ENCODE results near the gene STRA6.

STRA6 gene

DNA sequence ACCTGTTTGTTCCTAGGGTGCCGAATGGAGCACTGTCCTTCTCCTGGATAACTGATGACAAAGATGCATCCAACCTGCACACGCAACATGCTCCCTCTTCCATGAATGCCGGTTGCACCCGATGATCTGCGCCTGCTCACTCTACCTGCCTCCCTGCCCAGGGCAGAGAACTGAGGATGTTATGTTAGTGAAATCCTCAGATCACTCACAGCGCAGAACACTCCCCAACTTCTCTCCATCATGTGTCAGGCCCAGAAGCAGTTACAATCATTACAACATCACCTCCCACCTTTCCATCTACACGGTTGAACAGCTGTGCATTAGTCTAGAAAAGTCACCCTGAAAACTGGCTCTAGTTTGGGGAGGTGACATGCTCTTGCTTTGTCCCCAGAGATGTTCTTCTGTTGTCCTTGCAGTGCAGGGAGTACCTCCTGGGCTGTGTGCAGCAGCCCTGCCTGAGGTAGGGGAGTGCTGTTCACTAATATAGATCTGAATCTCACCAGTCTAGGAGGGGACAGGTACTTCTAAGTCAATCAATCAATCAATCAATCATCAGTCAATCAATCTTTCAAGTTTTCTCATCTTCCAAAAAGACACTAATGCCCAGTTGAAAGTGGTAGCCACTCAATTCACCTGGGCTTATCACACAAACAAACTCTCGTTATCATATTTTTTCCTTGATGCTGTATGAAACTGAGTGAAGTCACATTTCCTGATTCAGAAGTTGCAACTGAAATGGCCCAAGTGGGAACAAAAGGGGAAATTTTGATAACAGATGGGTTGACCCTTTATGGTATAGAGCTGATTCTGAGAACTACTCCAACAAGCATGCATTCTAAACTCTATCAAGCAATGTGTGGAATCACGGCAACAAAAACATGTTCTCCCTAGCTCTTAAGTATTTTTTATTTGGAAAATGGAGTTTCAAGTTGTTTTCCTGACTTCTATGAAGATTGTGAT, 44.4 kb downstream of the STRA6 start:
- no peak for DNase-seq (ENCODE audit: low read depth, low spot score)
- ChIA-PET POLR2A (no interaction called here), CTCF (interaction anchor here (0.9 to 1.1 kb wide), 2 partner anchors 7 to 22 kb away, joined by 3 read pairs; no protein-coding TSS in a partner anchor)
- H3K4me3 ChIP-seq (ENCODE audit: low read depth, low read length), result no peak overlapping the region
- TF ChIP-seq, protein P1, sequence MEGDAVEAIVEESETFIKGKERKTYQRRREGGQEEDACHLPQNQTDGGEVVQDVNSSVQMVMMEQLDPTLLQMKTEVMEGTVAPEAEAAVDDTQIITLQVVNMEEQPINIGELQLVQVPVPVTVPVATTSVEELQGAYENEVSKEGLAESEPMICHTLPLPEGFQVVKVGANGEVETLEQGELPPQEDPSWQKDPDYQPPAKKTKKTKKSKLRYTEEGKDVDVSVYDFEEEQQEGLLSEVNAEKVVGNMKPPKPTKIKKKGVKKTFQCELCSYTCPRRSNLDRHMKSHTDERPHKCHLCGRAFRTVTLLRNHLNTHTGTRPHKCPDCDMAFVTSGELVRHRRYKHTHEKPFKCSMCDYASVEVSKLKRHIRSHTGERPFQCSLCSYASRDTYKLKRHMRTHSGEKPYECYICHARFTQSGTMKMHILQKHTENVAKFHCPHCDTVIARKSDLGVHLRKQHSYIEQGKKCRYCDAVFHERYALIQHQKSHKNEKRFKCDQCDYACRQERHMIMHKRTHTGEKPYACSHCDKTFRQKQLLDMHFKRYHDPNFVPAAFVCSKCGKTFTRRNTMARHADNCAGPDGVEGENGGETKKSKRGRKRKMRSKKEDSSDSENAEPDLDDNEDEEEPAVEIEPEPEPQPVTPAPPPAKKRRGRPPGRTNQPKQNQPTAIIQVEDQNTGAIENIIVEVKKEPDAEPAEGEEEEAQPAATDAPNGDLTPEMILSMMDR (IDR thresholded peaks at IDR 0.05; ENCODE audit: insufficient read depth, low read length, missing control alignments), result no peak

DNA sequence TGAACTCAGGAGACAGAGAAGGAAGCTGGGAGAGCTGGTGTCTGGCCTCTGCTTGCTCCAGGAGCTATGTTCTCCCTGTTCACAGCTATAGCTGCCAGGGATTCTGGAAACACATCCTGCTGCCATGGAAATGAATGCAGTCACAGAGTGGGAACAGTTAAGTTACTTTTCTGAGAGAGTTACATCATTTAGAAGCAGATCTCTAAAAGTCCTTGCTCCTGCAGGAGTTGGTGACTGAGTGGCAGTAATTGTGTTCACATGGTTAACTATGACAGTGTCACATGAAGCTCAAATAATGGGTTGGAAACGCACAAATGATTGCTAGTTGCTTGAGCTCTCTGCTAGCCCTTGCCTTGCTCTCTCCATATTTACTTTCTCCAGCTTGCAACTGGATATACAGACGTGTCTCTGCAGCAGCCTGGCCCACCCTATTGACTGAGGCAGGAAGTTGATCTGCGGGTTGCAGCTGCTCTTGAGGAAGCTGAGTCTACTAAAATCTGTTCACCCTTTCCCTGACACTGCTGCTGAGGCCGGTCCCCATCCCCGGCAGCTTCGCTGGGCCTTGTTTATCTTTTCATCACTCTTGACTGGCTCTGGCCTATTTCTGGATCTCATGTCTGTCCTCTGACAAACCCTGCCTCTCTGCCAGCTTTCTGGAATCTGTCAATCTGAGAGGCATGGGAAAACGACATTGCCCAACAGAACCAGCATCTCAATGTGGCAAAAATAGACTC, 45.7 kb downstream of the STRA6 start:
- DNase-seq (ENCODE audit: low read depth, low spot score), result no peak
- H3K4me3 ChIP-seq (ENCODE audit: low read depth, low read length), result no peak overlapping the region
- TF ChIP-seq, protein P1 (IDR thresholded peaks at IDR 0.05; ENCODE audit: insufficient read depth, low read length, missing control alignments), result no peak
- ChIA-PET POLR2A (interaction anchor here (0.8 kb wide), 1 partner anchor 21 kb away, joined by 3 read pairs; no protein-coding TSS in a partner anchor), CTCF (interaction anchor here (0.8 to 1.3 kb wide), 5 partner anchors 9 to 147 kb away, joined by 3 to 6 read pairs (median 3); no protein-coding TSS in a partner anchor)

DNA sequence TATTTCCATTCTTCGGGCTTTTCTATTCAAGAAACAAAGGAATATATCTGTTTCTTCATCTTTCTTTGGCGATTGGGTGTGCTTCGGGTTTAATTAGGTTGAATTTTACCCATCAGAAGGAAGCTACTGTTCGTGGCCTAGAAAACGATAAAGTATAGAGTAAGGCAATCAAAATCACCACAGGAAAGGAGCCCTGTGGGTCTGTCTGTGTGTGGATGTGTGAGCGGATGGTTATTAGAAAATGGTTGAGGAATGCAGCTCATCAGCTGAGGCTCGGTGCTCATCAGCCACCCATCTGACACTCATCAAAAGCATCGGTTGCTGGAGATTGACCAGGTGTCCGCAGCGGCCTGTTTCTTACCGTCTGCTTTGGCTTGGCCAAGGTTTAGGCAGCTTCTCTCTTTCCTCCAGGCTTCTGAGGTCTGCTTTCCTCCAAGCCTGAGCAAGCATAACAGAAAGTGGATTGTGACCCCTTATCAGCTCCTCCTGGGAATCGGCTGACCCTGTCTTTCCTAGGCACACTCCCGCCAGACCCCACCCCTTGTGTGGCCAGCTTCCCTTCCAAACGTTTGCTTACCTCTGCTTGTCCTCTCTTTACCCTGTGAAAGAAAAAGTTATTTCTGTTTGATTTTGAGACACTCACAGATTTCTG, 46.7 kb downstream of the STRA6 start:
- ChIA-PET POLR2A (no interaction called here), CTCF (interaction anchor here (0.8 to 1.5 kb wide), 4 partner anchors 21 to 165 kb away, joined by 3 to 6 read pairs (median 4); no protein-coding TSS in a partner anchor)
- TF ChIP-seq, protein P1 (IDR thresholded peaks at IDR 0.05; ENCODE audit: insufficient read depth, low read length, missing control alignments), result no peak
- no peak for DNase-seq (ENCODE audit: low read depth, low spot score)
- no peak overlapping the region for H3K4me3 ChIP-seq (ENCODE audit: low read depth, low read length)

DNA sequence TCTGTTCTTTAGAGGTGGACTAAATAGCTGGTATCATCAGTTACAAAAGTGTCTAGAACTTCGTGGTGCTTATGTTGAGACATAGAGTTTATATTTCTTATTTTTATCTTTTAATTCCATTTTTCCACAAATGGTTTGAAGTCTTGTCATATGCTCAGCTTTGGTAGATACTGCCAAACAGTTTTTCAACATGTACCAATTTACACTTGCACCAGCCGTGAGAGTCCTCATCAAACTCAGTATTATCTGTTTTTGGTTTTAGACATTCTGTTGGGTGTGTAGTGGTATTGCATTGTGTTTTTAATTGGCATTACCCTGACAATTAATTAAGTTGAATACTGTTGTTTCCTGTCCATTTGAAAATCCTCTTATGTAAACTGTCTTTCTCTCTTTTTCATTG, 55.5 kb downstream of the STRA6 start:
- TF ChIP-seq, protein P1 (IDR thresholded peaks at IDR 0.05; ENCODE audit: insufficient read depth, low read length, missing control alignments), result no peak
- CTCF ChIA-PET, result no interaction called here
- no peak for DNase-seq (ENCODE audit: low read depth, low spot score)

DNA sequence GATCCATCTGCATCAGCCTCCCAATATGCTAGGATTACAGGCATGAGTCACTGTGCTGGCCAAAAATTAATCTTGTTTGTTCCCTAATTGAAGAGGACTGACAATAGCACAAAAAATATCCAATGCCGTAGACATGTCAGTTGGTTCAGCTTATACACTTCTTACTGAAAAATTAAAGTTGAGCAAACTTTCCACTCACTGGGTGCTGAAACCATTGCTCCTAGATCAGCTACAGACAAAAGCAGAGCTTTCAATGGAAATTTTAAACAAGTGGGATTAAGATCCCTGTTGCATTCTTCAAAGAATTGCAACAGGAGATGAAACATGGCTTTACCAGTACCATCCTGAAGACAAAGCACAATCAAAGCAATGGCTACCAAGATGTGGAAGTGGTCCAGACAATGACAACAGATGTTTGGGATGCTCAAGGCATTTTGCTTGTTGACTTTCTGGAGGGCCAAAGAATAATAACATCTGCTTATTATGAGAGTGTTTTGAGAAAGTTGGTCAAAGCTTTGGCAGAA, 56.2 kb downstream of the STRA6 start:
- DNase-seq (ENCODE audit: low read depth, low spot score), result no peak
- TF ChIP-seq, protein P1 (IDR thresholded peaks at IDR 0.05; ENCODE audit: insufficient read depth, low read length, missing control alignments), result no peak
- ChIA-PET CTCF (no interaction called here), POLR2A (no interaction called here)
- no peak overlapping the region for H3K4me3 ChIP-seq (ENCODE audit: low read depth, low read length)

More for the DNA sequence above, 55.5 kb downstream of the STRA6 start:
- no peak overlapping the region for H3K4me3 ChIP-seq (ENCODE audit: low read depth, low read length)
- POLR2A ChIA-PET, result no interaction called here

Measured in AG04449 (cell line).